GM19468 (cell line): ENCODE results near the gene CCDC33.

ENCODE experiments used
- ATAC-seq: cut with Tn5 transposase; IDR thresholded peaks from one replicate; pipeline ENCODE4 v1.9.1; 2021; ENCODE audit warnings: mild to moderate bottlenecking, moderate library complexity, moderate number of reproducible peaks; ENCODE audit not compliant: unreplicated experiment; ENCODE audit errors: extremely low read depth

The CCDC33 gene

DNA sequence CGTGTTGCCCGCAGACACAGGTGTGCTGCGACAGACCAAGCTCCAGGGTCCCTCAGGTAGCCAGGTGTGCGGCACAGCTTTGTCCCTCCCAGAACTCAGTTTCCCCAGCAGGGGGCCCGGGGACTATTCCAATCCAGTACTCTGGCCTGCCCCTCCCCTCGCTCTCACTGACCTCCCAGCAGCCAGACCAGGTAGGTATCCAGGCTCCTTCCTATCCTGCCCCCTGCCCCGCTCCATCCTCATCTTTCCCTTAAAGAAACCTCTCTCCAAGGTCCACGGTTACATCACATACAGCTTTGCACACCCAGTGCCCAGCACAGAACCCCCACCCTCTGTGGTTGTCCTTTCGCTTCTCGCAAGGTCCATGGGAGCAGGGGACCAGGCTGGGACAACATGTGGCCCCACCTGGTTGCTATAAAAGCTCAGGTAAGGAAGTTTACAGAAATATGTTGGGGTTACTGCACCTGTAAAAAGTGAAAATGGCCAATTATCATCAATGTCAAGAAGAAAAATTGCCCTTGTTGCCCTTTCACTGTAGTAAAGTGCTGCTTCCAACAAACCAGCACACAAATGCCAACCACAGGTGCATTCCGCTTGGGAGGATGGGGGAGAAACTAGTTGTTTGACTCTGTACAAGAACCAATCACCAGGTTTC, 138.6 kb downstream of the CCDC33 start:
- no peak for ATAC-seq

DNA sequence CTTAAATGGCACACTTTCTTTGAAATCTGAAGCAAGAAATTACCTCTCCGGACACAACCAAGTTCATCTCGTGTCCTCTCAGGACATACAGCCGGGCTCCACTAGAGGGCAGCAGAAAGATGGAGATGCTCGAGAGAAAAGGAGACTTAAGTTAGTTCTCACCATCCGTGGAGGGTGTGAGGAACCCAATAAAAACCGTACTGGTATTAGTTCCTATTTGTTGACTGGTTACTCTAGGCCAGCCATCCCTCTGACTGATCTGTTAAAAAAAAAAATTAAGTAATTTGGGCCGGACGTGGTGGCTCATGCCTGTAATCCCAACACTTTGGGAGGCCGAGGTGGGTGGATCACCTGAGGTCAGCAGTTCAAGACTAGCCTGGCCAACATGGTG, 139.2 kb downstream of the CCDC33 start:
- ATAC-seq = peak; percentile 36

- no peak for ATAC-seq
Observed at GRCh38 chr15:74376226-74376625, 140.1 kb downstream of the CCDC33 start.

DNA sequence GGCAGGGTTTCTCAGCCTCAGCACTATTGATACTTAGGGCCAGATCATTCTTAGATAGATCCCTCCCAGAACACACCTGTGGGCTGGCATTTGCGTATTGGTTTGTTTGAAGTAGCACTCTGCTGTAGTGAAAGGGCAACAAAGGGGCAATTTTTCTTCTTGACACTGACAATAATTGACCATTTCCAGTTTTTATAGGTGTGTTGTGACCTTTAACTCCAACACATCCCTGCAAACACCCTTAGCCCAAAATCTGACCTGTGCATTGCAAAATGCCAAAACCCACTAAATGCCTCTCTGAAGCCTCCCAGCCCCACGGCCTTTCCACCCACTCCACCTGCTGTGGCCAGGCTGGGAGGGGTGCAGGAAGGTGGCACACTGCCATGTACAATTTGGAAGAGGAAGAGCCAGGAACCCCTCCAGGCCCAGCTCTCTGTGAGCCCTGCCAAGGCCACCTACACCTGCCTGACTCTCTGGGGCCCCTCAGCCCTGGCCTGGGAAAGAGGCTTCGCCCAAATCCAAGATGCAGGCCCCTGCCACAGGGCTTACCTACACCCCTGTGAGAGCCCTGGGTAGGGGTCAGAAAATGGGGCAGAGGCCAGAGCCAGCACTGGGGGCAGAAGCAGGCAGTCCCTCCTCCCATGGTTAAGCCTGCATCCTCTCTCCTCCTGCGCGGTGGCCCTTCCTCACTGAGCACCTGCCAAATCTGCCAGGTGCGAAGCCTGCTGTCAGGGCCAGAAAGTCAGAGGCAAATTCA, 140.9 kb downstream of the CCDC33 start:
- ATAC-seq = no peak

DNA sequence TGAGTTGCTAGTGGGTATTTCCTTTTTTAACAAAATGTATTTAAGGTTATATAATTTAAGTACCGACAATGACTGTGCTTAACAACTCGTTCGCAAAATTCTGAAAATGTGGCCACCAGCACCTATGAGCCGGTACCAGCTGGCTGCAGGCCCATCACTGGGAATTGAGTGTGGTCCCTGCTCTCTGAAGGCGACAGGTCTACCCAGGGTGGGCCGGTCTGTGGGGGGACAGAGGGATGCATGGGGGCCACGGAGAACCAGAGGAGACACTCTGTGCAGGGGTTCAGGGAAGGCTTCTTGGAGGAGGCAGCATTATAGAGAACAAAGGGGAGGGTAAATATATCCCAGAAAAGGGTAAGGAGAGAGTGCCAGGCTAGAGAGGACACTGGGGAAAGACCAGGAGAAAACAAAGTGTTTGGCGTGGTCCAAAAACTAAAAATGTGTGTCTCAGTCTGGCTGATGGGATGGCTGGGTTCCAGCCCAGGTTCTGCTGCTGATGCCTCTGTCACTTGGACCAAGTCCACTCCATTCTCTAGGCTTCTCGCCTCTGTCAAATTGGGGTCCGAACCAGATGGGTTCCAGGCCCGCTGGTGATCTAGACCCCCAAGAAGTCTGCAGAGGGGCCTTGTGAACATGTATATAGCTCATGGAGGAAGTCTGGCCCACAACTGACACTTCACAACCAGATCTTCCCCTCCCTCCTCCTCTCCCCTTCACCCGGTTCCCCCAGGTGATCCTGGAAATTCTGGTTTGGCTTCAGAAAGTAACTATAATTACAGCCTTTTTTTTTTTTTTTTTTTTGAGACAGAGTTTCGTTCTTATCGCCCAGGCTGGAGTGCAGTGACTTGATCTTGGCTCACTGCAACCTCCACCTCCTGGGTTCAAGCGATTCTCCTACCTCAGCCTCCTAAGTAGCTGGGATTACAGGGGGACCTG, 142.0 kb downstream of the CCDC33 start:
- ATAC-seq = no peak

GRCh38 chr15:74378848-74379247, 142.7 kb downstream of the CCDC33 start:
- no peak for ATAC-seq

DNA sequence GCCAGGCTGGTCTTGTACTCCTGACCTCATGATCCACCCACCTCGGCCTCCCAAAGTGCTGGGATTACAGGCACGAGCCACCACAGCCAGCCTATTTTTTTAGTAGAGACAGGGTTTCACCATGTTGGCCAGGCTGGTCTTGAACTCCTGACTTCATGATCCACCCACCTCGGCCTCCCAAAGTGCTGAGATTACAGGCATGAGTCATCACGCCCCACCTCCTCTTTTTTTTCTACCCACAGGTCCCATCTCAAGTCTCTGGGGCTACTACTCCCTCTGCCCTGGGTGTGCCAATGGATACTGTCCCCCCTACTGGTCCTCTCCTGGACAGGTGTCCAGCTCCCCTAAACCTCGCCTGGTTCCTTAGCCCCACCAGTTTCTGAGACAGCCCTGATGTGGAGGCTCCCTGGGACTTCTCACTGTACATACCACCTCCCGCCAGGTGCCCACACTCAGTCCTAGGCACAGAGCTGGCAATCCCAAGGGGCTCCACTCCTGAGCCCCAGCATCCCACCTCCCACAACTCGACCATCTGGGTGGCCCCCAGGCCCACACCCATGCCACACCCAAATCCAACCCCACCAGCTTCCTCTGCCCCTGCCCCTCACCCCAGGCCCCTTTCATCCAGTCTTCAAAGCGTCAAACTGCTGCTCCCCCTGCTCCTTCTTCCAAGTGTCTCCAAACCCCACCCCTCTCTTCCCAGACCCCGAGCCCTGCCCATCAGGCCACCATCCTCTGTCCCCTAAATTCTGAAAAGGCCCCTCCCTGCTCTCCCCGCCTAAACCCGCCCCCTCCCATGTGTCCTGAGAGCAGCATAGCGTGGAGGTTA, 144.4 kb downstream of the CCDC33 start:
- no peak for ATAC-seq

DNA sequence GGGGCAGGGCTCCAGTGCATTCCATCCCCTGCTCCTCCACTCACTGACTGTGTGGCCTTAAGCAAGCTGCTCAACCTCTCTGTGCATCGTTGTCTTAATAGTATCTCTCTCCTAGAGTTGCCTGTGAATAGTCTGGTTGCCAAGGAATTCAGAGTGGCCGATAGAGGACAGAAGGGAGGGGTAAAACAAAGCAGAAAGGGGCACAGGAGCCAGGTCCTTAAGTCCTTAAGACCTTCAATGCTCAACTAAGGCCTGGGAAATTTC, 145.0 kb downstream of the CCDC33 start:
- no peak for ATAC-seq

DNA sequence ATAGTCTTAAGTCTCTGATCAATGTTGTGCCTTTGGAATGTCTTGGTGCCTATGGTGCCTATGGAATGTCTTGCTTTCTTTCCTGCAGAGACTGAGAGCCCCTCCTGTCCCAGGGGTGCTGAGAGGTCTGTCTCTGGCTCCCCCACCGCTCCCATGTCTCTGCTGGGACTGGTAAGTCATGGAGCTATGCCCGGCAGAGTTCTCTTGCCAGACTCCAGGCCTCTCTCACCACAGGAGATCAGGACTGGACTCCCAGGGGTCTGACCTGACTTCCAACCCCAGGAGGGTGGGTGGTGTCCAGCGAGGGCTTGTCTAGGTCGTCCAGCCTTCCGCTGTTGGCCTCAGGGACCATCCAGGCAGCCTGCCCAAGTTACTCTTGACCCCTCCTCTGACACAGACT, 145.4 kb downstream of the CCDC33 start:
- no peak for ATAC-seq

- no peak for ATAC-seq
Observed at GRCh38 chr15:74382004-74382816, 146.1 kb downstream of the CCDC33 start.

- ATAC-seq = no peak
Observed at GRCh38 chr15:74383286-74383685, 147.2 kb downstream of the CCDC33 start.

- no peak for ATAC-seq
Observed at GRCh38 chr15:74383695-74384565, 147.8 kb downstream of the CCDC33 start.

DNA sequence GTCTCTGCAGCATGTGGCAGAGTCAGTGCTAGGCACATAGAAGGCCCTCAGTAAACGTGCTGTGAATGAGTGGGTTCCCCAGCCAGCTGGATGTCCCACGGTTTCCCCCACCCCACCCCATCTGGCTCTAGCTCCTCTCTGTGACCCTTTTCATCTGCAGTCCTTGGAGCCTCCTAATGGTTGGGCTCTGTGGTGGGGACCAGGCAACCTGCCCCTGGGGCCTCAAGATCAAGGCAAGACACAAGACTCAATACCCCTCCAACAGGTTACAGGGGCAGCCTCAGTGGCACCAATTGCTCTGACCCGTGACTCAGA, 148.4 kb downstream of the CCDC33 start:
- no peak for ATAC-seq

GRCh38 chr15:74384881-74385643, 148.9 kb downstream of the CCDC33 start:
- ATAC-seq = peak; percentile 50

DNA sequence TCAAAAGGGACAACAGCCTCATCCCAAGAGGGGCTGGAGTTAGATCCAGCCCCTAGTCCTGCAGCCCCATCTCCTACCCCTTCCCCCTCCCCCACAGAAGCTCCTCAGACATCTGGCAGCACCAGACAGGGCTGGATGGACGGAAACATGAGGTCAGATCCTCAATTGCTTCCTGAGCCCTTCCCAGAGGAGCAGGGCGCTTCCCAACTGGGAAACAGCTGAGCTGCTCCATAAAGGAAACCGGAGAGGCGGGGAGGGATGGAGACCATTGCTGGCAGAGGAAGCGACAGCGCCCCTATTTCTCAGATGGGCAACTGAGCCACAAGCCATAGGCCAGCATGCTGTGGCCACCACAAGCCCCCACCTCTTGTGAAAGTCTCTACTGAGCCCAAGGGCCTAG, 149.6 kb downstream of the CCDC33 start:
- no peak for ATAC-seq
